ENCODE data around the gene BSG. TPM values are rescaled to one million over a fixed set of nuclear protein-coding genes. Genes with fewer than 3 reads are reported as not detected.
"Not testable (repeated sequence)": the region's sequence is repeated elsewhere in the genome, so short reads cannot be mapped to it uniquely, and the experiment has no call there.

Gene BSG
- total and polyA plus RNA-seq, 12 donors = 829 to 5,252 (median 1,705) TPM

DNA sequence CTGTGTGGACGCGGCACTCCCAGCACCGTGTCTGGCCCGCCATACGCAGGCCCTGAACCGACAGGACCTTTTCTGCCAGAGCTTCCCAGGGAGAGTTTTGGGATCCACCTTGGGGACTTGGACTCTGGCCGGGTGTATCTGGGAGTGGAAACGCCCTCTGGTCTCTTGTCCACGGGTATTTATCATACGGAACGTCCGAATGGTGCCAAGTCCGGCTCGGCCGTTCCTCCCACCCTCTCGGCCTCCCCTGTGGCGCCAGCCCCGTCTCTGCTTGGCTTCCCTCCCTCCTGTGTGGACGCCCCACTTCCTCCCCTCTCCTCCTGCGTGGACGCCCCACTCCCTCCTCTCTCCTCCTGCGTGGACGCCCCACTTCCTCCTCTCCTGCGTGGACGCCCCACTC lies 29.4 kb downstream of the BSG start:
- no peak overlapping the region for H3K4me3 ChIP-seq
- intact Hi-C loops (cut with DNase I) = no loop called here
- H3K36me3 ChIP-seq = no peaks in the 10 kb centered on the region
- no peak for TF ChIP-seq CTCF (IDR thresholded peaks at IDR 0.05)
- no peak for DNase-seq
- H3K4me1 ChIP-seq = peaks cover 0 to 6% (median 0%) of the 10 kb centered on the region in 9 donors
- H3K27ac ChIP-seq = no peak overlapping the region
- ATAC-seq = peak in 3 of 8 donors; percentile 11 to 25 (median 20)
- WGBS, 2 donors = 64 to 78% methylated on average over 25 of the region's 25 CpGs
- H3K27me3 ChIP-seq = peaks cover 0 to 4% (median 0%) of the 10 kb centered on the region in 7 donors
- peaks cover 0 to 5% (median 0%) of the 10 kb centered on the region in 11 donors for H3K9me3 ChIP-seq

DNA sequence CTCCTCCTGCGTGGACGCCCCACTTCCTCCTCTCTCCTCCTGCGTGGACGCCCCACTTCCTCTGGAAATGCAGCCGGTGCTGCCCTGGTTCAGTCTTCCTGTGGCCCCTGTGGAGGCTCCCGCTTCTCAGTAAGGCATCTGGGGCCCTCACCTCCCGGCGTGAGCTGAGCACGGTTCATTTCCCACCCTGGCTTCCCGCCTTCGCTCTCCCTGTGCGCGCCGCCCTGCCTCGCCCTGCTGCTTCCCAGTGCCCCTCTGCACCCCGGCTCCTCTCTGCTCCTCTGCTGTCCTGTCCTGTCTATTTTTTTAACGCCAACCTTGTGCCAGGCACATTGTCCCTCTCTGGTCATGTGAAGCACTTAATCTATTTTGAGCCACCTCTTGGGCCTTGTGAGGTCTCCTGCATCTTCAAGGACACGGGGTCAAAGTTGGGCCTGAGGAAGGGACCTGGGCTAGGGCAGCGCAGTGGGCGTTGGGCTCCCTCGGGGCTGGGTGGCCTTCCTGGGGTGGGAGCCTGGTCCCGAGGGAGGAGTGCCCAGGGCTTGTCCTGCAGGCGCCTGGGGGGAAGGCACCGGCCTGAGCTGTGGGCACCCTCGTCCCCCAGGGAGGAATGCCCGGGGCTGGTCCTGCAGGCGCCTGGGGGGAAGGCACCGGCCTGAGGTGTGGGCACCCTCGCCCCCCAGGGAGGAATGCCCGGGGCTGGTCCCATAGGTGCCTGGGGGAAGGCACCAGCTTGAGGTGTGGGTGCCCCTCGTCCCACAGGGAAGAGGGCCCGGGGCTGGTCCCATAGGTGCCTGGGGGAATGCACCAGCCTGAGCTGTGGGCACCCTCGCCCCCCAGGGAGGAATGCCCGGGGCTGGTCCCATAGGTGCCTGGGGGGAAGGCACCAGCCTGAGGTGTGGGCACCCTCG lies 30.2 kb downstream of the BSG start:
- H3K9me3 ChIP-seq = peaks cover 0 to 5% (median 0%) of the 10 kb centered on the region in 11 donors
- no peak overlapping the region for H3K4me3 ChIP-seq
- DNase-seq = no peak
- peak in 6 of 8 donors; percentile 12 to 61 (median 49) for ATAC-seq
- peaks cover 0 to 6% (median 0%) of the 10 kb centered on the region in 9 donors for H3K4me1 ChIP-seq
- 76 to 81% methylated on average over 34 to 35 of the region's 35 CpGs for WGBS, 2 donors
- no peaks in the 10 kb centered on the region for H3K27me3 ChIP-seq
- TF ChIP-seq CTCF (IDR thresholded peaks at IDR 0.05) = no peak
- intact Hi-C loops (cut with DNase I) = no loop called here
- H3K36me3 ChIP-seq = no peaks in the 10 kb centered on the region
- no peak overlapping the region for H3K27ac ChIP-seq

DNA sequence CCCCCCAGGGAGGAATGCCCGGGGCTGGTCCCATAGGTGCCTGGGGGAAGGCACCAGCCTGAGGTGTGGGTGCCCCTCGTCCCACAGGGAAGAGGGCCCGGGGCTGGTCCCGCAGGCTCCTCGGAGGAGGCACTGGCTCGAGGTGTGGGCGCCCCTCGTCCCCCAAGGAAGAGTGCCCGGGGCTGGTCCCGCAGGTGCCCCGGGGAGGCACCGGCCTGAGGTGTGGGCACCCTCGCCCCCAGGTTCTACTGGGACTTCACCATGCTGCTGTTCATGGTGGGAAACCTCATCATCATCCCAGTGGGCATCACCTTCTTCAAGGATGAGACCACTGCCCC lies 30.9 kb downstream of the BSG start:
- DNase-seq; H3K4me1 ChIP-seq; intact Hi-C loops (cut with DNase I); H3K36me3 ChIP-seq; H3K4me3 ChIP-seq; H3K9me3 ChIP-seq; H3K27me3 ChIP-seq; H3K27ac ChIP-seq: not testable (repeated sequence)
- WGBS, 2 donors = 89 to 94% methylated on average over 13 of the region's 13 CpGs
- ATAC-seq = peak in 1 of 8 donors; percentile 8

- H3K27ac ChIP-seq; H3K9me3 ChIP-seq; H3K4me3 ChIP-seq; DNase-seq; intact Hi-C loops (cut with DNase I); H3K36me3 ChIP-seq; H3K4me1 ChIP-seq; H3K27me3 ChIP-seq: not testable (repeated sequence)
- WGBS, 2 donors = 92 to 95% methylated on average over 20 of the region's 20 CpGs
- peak in 1 of 8 donors; percentile 7 for ATAC-seq
These were observed 31.4 kb downstream of the BSG start for GRCh38 chr19:603779-604178.

DNA sequence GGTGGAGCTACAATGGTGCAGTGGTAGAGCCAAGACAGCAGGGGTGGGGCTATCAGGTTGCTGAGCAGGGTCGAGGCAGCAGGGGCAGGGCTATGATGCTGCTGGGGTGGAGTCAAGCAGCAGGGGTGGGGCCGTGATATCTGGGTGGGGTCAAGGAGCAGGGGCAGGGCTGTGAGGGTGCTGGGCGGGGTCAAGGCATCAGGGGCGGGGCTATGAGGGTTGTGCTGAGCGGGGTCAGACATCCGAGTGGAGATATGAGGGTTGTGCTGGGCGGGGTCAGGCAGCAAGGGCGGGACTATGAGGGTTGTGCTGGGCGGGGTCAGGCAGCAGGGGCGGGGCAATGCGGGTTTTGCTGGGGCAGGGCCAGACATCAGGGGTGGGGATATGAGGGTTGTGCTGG lies 32.0 kb downstream of the BSG start:
- Histone ChIP-seq H3K9me3 (peaks cover 0 to 5% (median 0%) of the 10 kb centered on the region in 11 donors), H3K36me3 (no peaks in the 10 kb centered on the region), H3K4me3 (no peak overlapping the region), H3K4me1 (peaks cover 0 to 10% (median 5%) of the 10 kb centered on the region in 9 donors), H3K27ac (no peak overlapping the region), H3K27me3 (no peaks in the 10 kb centered on the region)
- ATAC-seq (no peak), DNase-seq (no peak)
- TF ChIP-seq CTCF (IDR thresholded peaks at IDR 0.05) = no peak
- intact Hi-C loops (cut with DNase I) = no loop called here
- WGBS, 2 donors = 88 to 92% methylated on average over 10 to 11 of the region's 11 CpGs

All from heart right ventricle (tissue), 16 donors.